Uterus (tissue), 4 donors: ENCODE measurements around the gene CRTC2. TPM values are rescaled to one million over a fixed set of nuclear protein-coding genes. Genes with fewer than 3 reads are reported as not detected.

Source experiments
- DNase-seq, 2 donors: peaks; one replicate each; pipeline ENCODE4 v3.0.0-alpha.2; 2019 to 2020
- H3K27ac ChIP-seq, 2 donors: fragments of 200-600 bp; sonication (generic); 1 replicate in 1 of 2; 2 replicates in 1 of 2; pipeline ENCODE4 v1.5.1; 2016 to 2018
- H3K27me3 ChIP-seq, 2 donors: fragments of 200-600 bp; sonication (generic); one replicate each; pipeline ENCODE4 v1.5.1; 2018 to 2019; ENCODE audit warnings: control low read depth in 1 of 2
- H3K36me3 ChIP-seq, 2 donors: fragments of 200-600 bp; sonication (generic); one replicate each; pipeline ENCODE4 v1.5.1; 2019; ENCODE audit warnings: control low read depth in 1 of 2
- H3K4me1 ChIP-seq, 2 donors: fragments of 200-600 bp; sonication (generic); one replicate each; pipeline ENCODE4 v1.5.1; 2018 to 2019; ENCODE audit warnings: control low read depth in 1 of 2
- H3K4me3 ChIP-seq, 2 donors: fragments of 200-600 bp; sonication (generic); 1 replicate in 1 of 2; 2 replicates in 1 of 2; pipeline ENCODE4 v1.5.1; 2018 to 2019; ENCODE audit warnings: mild to moderate bottlenecking in 1 of 2
- H3K9me3 ChIP-seq, 2 donors: fragments of 200-600 bp; sonication (generic); one replicate each; pipeline ENCODE4 v1.5.1; 2019; ENCODE audit warnings: control low read depth in 1 of 2
- CTCF ChIP-seq, 4 experiments: fragments of 200-600 bp in 2 of 4; fragments of 450-650 bp in 2 of 4; sonication (generic) in 2 of 4; IDR thresholded peaks; one replicate each; pipeline ENCODE4 v1.5.1; 2016 to 2019; ENCODE audit warnings: antibody characterized with exemption in 4 of 4, mild to moderate bottlenecking in 2 of 4, moderate library complexity in 1 of 4
- POLR2A ChIP-seq, 2 donors: fragments of 450-650 bp; IDR thresholded peaks; one replicate each; pipeline ENCODE4 v1.6.1; 2016; ENCODE audit warnings: antibody characterized with exemption in 2 of 2, mild to moderate bottlenecking in 1 of 2, moderate library complexity in 1 of 2
- intact Hi-C: fragments of 100-400 bp; cut with DNase I; formaldehyde crosslinking; loops from one replicate; pipeline ENCODE4 v1.15.1; 2023; ENCODE audit warnings: low total_unique reads
- total RNA-seq, 4 donors: library from RNA; depleted of rRNA in 3 of 4; stranded (reverse); fragments of >200 nt in 3 of 4; gene quantifications; one replicate each; pipeline versions ENCODE4 v1.1.0 to v1.2.4, GENCODE V29; 2014 to 2023
- donor health status: DM: yes; HTN: yes; CAD: no.

CRTC2 gene
- total RNA-seq, 4 donors from 2014 or later = 5.9 to 57.2 (median 15.5) TPM

- Histone ChIP-seq H3K4me3 (peak within 1 kb of the TSS; percentile 51 to 93), H3K27me3 (no peaks in the 10 kb centered on the region), H3K36me3 (no peaks in the 10 kb centered on the region), H3K9me3 (no peaks in the 10 kb centered on the region), H3K4me1 (peaks cover 6 to 10% of the 10 kb centered on the region in 2 donors), H3K27ac (peak within 1 kb of the TSS; percentile 94 to 98)
- peak; percentile 77 to 82 for DNase-seq
- intact Hi-C loops = no loop called here
- TF ChIP-seq CTCF (IDR thresholded peaks at IDR 0.05) (peak; percentile 93 to 99 (median 96)), POLR2A (IDR thresholded peaks at IDR 0.05) (no peak)
Observed at GRCh38 chr1:153946622-153947241, 11.7 kb downstream of the CRTC2 start, which contains the start of gene DENND4B. Gene DENND4B (minus strand): TSS chr1:153946718. CDS start chr1:153944374, 2,344 bp downstream.

- intact Hi-C loops = no loop called here
- Histone ChIP-seq H3K27me3 (no peaks in the 10 kb centered on the region), H3K4me3 (peak overlapping the region; percentile 51 to 93), H3K36me3 (no peaks in the 10 kb centered on the region), H3K9me3 (no peaks in the 10 kb centered on the region), H3K27ac (peak overlapping the region; percentile 94 to 98), H3K4me1 (peaks cover 6 to 10% of the 10 kb centered on the region in 2 donors)
- peak; percentile 68 to 73 for DNase-seq
- peak; percentile 46 to 53 for TF ChIP-seq POLR2A (IDR thresholded peaks at IDR 0.05)
- peak in 1 of 4 experiments; percentile 35 for TF ChIP-seq CTCF (IDR thresholded peaks at IDR 0.05)
Observed at GRCh38 chr1:153945795-153946621, 12.4 kb downstream of the CRTC2 start.

- Histone ChIP-seq H3K27me3 (no peaks in the 10 kb centered on the region), H3K4me1 (peaks cover 6 to 10% of the 10 kb centered on the region in 2 donors), H3K36me3 (no peaks in the 10 kb centered on the region), H3K27ac (peak overlapping the region; percentile 94 to 98), H3K4me3 (peak overlapping the region; percentile 51 to 93), H3K9me3 (no peaks in the 10 kb centered on the region)
- intact Hi-C loops = no loop called here
- DNase-seq = no peak
- no peak for TF ChIP-seq CTCF (IDR thresholded peaks at IDR 0.05)
- no peak for TF ChIP-seq POLR2A (IDR thresholded peaks at IDR 0.05)
Observed at GRCh38 chr1:153945131-153945794, 13.1 kb downstream of the CRTC2 start.

DNA sequence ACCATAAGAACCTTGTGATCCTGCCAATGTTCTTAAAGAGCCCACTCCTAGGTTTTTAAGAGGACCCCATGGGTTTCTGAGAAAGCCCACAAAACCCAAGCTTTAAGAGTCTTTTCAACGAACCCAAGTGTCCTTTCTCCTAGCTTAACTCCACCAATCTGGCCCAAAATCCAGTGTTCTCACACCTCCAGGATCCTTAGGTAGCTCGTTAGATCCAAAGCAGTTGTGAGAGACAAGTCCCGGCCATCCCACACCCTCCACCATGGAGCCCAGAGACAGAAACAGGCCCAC is 13.6 kb downstream of the CRTC2 start:
- intact Hi-C loops = no loop called here
- Histone ChIP-seq H3K4me3 (peak overlapping the region in 1 of 2 donors; percentile 93), H3K27ac (peak overlapping the region; percentile 94 to 98), H3K36me3 (no peaks in the 10 kb centered on the region), H3K9me3 (no peaks in the 10 kb centered on the region), H3K27me3 (no peaks in the 10 kb centered on the region), H3K4me1 (peaks cover 6 to 10% of the 10 kb centered on the region in 2 donors)
- TF ChIP-seq POLR2A (IDR thresholded peaks at IDR 0.05) = no peak
- TF ChIP-seq CTCF (IDR thresholded peaks at IDR 0.05) = no peak
- no peak for DNase-seq
